HuH-7 (cell line): ENCODE data around the gene KRTAP19-8.

Experiments used
- DNase-seq: peaks from one replicate; pipeline ENCODE4 v3.0.0; 2011; ENCODE audit warnings: low spot score

KRTAP19-8 gene

DNA sequence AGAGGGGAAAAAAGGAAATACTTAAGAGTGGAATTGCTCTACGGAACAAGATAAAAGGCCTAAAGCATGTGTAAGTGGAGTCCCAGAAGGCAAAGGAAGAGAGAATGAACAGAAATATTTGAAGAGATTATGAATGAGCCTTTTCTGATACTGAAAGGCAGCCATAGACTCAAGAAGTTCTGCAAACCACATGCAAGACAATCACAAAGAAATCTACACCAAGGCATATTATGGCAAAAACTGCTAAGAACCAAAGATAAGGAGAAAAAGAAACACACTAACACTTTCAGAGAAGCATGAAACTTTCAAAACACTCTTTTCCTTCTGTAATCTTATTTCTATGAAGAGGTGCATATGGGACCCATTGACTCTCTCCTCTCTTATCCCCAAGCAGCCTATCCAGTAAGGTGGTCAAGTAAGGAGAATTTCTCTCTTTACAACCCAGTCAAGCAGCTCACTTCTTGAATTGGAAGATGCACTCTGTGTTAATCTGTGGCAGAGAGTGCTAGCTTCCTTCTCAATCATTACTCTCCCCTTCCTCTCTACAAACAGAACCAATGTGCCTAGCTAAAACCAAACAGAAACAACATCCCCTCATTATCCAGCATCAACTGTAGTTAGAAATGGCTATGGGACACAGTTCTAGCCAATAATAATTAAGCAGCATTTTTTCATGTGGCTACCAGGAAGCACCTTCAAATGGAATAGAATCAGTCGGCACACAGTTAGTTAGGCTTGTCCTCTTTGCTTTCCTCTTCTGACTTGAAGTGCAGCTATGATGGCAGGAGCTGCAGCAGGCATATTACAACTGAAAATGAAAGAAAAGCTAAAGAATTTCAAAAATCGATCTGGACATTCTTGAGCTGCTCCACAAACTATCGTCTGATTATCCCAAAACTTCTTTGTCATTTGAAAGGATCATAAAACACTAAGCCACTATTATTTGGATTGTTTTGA, 25.9 kb downstream of the KRTAP19-8 start:
- DNase-seq = no peak

DNA sequence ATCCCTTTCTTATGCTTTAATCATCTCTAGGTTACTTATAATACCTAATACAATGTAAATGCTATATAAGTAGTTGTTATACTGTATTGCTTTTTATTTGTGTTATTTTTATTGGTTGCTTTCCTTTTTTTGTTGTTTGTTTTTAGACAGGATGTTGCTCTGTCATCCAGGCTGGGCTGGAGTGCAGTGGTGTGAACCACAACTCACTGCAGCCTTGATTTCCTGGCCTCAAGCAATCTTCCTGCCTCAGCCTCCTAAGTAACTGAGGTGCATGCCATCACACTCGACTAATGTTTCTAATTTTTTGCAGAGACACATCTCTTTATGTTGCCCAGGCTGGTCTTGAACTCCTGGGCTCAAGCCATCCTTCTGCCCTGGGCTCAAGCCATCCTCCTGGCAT, 26.9 kb downstream of the KRTAP19-8 start:
- DNase-seq = no peak

- DNase-seq = no peak
These were observed 29.9 kb downstream of the KRTAP19-8 start for GRCh38 chr21:31008355-31008754.

GRCh38 chr21:31005019-31005418, 33.3 kb downstream of the KRTAP19-8 start:
- no peak for DNase-seq

DNA sequence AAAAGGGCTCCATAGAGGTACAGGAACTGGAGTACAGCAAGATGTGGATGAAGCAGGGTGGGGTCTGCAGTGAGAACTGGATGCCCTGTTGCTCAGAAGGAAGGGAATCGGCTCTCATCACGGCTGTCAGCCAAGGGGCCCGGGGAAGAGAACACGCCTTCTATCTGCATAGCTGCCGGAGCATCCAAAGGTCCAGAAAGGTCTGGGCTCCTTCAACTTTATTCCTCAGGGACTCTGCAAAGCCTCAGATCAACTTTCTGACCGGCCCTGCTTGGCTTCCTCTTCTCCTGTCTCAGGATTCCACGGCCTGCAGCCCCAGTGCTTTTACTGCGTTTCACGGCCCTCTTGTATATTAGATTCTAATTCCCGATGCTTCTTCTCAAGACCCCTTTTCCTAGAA, 34.8 kb downstream of the KRTAP19-8 start:
- DNase-seq = no peak

- no peak for DNase-seq
These were observed 40.7 kb downstream of the KRTAP19-8 start for GRCh38 chr21:30997541-30997940.

DNA sequence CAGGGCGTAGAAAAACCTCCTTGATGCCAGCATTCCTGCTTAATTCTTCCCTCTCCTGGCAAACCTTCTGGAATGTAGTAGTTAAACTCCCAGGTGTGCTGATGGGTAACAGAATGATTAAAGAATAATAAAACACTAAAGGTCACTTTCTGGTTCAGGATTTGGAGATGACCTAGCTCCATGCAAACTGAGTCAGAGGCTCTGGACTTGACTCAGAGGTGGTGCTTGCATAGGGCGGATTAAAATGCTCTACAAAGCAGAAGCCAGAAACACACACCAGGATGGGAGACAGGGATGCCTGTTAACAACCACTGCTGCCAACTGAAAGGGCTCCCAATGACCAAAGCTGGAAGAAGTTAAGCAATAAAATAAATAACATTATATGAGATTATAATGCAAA, 41.5 kb downstream of the KRTAP19-8 start:
- DNase-seq = no peak

DNA sequence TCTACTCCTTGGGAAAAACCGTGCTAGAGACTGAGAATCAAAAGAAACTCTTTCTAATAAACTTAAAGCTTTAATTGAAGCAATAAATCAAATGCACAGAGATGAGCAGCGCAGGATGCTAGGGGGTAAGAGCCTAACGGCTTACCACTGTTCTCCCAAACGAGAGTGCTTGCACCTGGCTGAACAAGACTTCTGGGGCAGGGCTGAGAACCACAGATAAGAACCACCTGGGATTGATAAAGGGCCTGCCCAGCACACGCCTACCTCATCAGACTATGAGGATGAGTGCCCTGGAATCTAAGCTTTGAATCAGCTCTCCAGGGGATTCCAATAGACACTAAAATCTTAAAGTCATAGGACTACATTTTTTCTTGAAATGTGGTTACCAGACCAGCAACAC, 43.3 kb downstream of the KRTAP19-8 start:
- DNase-seq = no peak

DNA sequence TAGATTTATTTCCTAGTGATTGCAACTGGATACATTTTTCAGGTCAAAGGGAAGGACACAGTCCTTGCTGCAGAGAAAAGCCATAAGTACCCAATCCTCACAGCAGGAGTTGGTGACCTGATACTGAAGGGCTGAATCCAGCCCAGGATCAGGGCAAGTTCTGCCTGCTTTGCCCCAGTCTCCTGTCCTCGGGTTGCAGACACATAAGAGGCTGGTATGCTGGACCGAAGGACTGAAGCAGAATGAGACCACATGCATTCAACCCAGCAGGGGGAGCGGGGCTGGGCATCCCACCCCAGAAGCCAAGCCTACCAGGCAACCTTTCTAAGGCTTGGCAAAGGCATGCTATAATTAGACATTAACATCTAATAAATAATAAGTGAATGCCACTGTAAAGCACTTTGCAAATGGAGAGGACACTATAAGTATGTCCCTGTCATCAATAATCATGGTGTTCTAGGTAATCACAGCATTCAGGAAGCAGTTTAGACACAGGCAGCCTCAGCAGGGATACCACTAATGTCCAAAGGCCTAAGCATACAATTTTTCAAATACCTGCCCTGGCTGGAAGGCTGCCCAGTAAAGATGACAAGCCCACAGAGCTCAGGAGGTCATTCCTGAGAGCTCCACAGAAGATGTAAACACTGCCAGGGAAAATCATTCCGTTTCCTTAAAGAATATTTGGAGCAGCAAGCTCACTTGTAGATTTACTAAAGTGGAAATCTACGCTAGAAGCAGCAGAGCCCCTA, 47.6 kb downstream of the KRTAP19-8 start:
- DNase-seq = no peak

GRCh38 chr21:30988706-30989105, 49.6 kb downstream of the KRTAP19-8 start:
- DNase-seq = no peak
